Smooth muscle cell (in vitro differentiated cells): Measurements from ENCODE around the gene WAS. TPM values are rescaled to one million over a fixed set of nuclear protein-coding genes. Genes with fewer than 3 reads are reported as not detected.
"Not testable (repeated sequence)": the region's sequence is repeated elsewhere in the genome, so short reads cannot be mapped to it uniquely, and the experiment has no call there.

Experiments used
- DNase-seq: peaks from one replicate; lab custom pipeline; 2025; ENCODE audit not compliant: unreplicated experiment; lab: John Stamatoyannopoulos, UW
- H2AFZ ChIP-seq: fragments of 200-600 bp; sonication (generic); 2 replicates; pipeline ENCODE4 v1.6.0; 2016; ENCODE audit warnings: antibody characterized with exemption, low read depth, mild to moderate bottlenecking
- H3F3A ChIP-seq: fragments of 200-600 bp; sonication (generic); 2 replicates; pipeline ENCODE4 v1.6.0; 2017; ENCODE audit warnings: antibody characterized with exemption, low read depth
- H3K27ac ChIP-seq: fragments of 200-600 bp; sonication (generic); 2 replicates; pipeline ENCODE4 v1.5.1; 2016; ENCODE audit warnings: low read depth, mild to moderate bottlenecking
- H3K27me3 ChIP-seq: fragments of 200-600 bp; sonication (generic); 2 replicates; pipeline ENCODE4 v1.6.1; 2016; ENCODE audit warnings: low read depth, mild to moderate bottlenecking
- H3K36me3 ChIP-seq: fragments of 200-600 bp; sonication (generic); 2 replicates; pipeline ENCODE4 v1.5.1; 2016; ENCODE audit warnings: low read depth
- H3K4me1 ChIP-seq: fragments of 200-600 bp; sonication (generic); 2 replicates; pipeline ENCODE4 v1.5.1; 2016; ENCODE audit warnings: low read depth
- H3K4me2 ChIP-seq: fragments of 200-600 bp; sonication (generic); 2 replicates; pipeline ENCODE4 v1.6.0; 2016; ENCODE audit warnings: mild to moderate bottlenecking
- H3K4me3 ChIP-seq: fragments of 200-600 bp; sonication (generic); 2 replicates; pipeline ENCODE4 v1.5.1; 2016; ENCODE audit warnings: mild to moderate bottlenecking
- H3K79me2 ChIP-seq: fragments of 200-600 bp; sonication (generic); 2 replicates; pipeline ENCODE4 v1.6.0; 2016; ENCODE audit warnings: low read depth, mild to moderate bottlenecking
- H3K9ac ChIP-seq: fragments of 200-600 bp; sonication (generic); 2 replicates; pipeline ENCODE4 v1.6.0; 2016; ENCODE audit warnings: low read depth
- H3K9me3 ChIP-seq: fragments of 200-600 bp; sonication (generic); replicated peaks from 2 replicates; pipeline ENCODE4 v1.5.1; 2016; ENCODE audit warnings: low read depth
- H4K20me1 ChIP-seq: fragments of 200-600 bp; sonication (generic); 2 replicates; pipeline ENCODE4 v1.6.0; 2016; ENCODE audit warnings: low read depth
- CTCF ChIP-seq: fragments of 200-600 bp; sonication (generic); IDR thresholded peaks from 2 replicates; pipeline ENCODE4 v1.5.1; 2017; ENCODE audit warnings: borderline replicate concordance, mild to moderate bottlenecking, antibody characterized with exemption; ENCODE audit not compliant: insufficient read depth, poor library complexity, severe bottlenecking
- WGBS: methylation state at CpG from one replicate; pipeline ENCODE4 v1.1.7; 2016; ENCODE audit warnings: low lambda C conversion rate; 5-methylcytosine and 5-hydroxymethylcytosine counted together
- polyA plus RNA-seq: library from polyadenylated mRNA; unstranded; fragments of >200 nt; fragmentation: Nextera tagmentation; extraction: Ambion mirVana; gene quantifications from 2 replicates; pipeline ENCODE4 v1.2.1, GENCODE V29; 2016
- total RNA-seq: library from RNA; depleted of rRNA; stranded (reverse); fragments of >200 nt; gene quantifications from 2 replicates; pipeline ENCODE4 v1.2.3, GENCODE V29; 2014

Gene WAS
- total and polyA plus RNA-seq, 2 experiments from 2014 or later = 0.24 to 0.54 TPM

- Histone ChIP-seq H3F3A (no peaks in the 10 kb centered on the region), H3K9me3 (no peaks in the 10 kb centered on the region), H3K4me2 (no peak overlapping the region), H3K79me2 (no peaks in the 10 kb centered on the region), H3K4me3 (no peak overlapping the region), H4K20me1 (no peaks in the 10 kb centered on the region), H3K36me3 (no peaks in the 10 kb centered on the region), H3K27ac (no peak overlapping the region), H3K9ac (no peak overlapping the region), H3K27me3 (no peaks in the 10 kb centered on the region), H2AFZ (no peak overlapping the region), H3K4me1 (no peaks in the 10 kb centered on the region)
- DNase-seq = no peak
- WGBS = 82% methylated on average over 4 of the region's 4 CpGs
- no peak for TF ChIP-seq CTCF
These were observed 16.1 kb upstream of the WAS start for GRCh38 chrX:48667509-48667908.

- H3K9me3 ChIP-seq, H3K27me3 ChIP-seq, H2AFZ ChIP-seq, H3F3A ChIP-seq, H3K4me3 ChIP-seq, H3K9ac ChIP-seq, H3K4me1 ChIP-seq, H3K4me2 ChIP-seq, H3K79me2 ChIP-seq, H3K27ac ChIP-seq, H3K36me3 ChIP-seq, DNase-seq, H4K20me1 ChIP-seq: not testable (repeated sequence)
- 77% methylated on average over 11 of the region's 11 CpGs for WGBS
These were observed 15.4 kb upstream of the WAS start for GRCh38 chrX:48668187-48668586.

GRCh38 chrX:48676106-48676892, 7.3 kb upstream of the WAS start:
- no peaks in the 10 kb centered on the region for H3K79me2 ChIP-seq
- H3K4me1 ChIP-seq = no peaks in the 10 kb centered on the region
- DNase-seq = peak; percentile 59
- H3K4me2 ChIP-seq = peak overlapping the region; percentile 91
- H3K9ac ChIP-seq = peak overlapping the region; percentile 34
- no peaks in the 10 kb centered on the region for H4K20me1 ChIP-seq
- 36% methylated on average over 63 of the region's 67 CpGs for WGBS
- H3K9me3 ChIP-seq = no peaks in the 10 kb centered on the region
- peak overlapping the region; percentile 49 for H3K27ac ChIP-seq
- no peaks in the 10 kb centered on the region for H3K27me3 ChIP-seq
- H3K4me3 ChIP-seq = peak overlapping the region; percentile 63
- H3F3A ChIP-seq = no peaks in the 10 kb centered on the region
- no peak for TF ChIP-seq CTCF
- no peaks in the 10 kb centered on the region for H3K36me3 ChIP-seq
- peak overlapping the region; percentile 90 for H2AFZ ChIP-seq

- WGBS = 54% methylated on average over 8 of the region's 9 CpGs
- Histone ChIP-seq H2AFZ (peak overlapping the region; percentile 44), H3K79me2 (no peaks in the 10 kb centered on the region), H3K27me3 (no peaks in the 10 kb centered on the region), H3K4me3 (peak overlapping the region; percentile 63), H3F3A (no peaks in the 10 kb centered on the region), H4K20me1 (no peaks in the 10 kb centered on the region), H3K27ac (no peak overlapping the region), H3K9me3 (no peaks in the 10 kb centered on the region), H3K4me1 (no peaks in the 10 kb centered on the region), H3K4me2 (peak overlapping the region; percentile 86), H3K36me3 (no peaks in the 10 kb centered on the region), H3K9ac (peak overlapping the region; percentile 4)
- no peak for TF ChIP-seq CTCF
- no peak for DNase-seq
These were observed 6.7 kb upstream of the WAS start for GRCh38 chrX:48676893-48677270.
